CD4-positive, alpha-beta T cell treated with Interleukin-4 for 4 hours (primary cell): ENCODE measurements around the gene HRCT1.
"Not testable (repeated sequence)": the region's sequence is repeated elsewhere in the genome, so short reads cannot be mapped to it uniquely, and the experiment has no call there.

Experiments
- DNase-seq: peaks from one replicate; pipeline ENCODE4 v3.0.0-alpha.2; 2020

The HRCT1 gene

DNA sequence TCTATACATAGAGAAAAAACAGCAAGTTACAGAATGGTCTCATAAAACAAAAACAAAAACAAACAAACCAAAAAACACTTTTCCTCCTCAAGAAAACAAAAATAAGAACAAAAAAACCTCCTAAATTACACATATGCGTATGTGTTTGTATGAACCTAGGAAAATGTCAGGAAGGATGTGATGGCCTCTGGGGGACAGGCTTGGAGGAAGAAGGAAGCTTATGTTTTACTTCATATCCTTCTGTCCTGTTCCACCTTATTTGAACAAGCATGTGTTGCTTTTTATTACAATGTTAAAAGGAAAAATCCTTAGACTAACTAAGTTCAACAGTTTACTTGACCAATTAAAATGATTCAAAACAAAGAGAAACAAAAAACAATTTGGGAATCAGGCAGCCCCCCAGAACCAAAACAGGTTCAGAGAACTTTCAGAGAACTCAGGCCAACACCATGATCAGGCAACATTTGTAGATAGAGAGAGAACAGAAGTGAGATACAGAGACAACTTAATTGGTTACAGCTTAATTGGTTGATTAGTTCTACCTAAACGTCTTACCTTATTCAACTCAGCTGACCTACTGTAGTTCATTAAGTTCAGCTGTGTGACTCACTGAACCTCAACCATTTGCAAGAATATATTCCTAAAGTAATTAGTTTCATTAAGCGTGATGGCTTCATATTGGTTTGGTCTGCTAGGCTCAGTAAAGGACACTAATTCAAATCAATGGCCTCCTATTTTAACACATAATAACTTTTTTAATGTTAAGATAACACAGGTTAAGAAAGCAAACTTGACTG is 13.4 kb downstream of the HRCT1 start:
- no peak for DNase-seq

GRCh38 chr9:35920051-35920620 is 14.1 kb downstream of the HRCT1 start:
- no peak for DNase-seq

DNA sequence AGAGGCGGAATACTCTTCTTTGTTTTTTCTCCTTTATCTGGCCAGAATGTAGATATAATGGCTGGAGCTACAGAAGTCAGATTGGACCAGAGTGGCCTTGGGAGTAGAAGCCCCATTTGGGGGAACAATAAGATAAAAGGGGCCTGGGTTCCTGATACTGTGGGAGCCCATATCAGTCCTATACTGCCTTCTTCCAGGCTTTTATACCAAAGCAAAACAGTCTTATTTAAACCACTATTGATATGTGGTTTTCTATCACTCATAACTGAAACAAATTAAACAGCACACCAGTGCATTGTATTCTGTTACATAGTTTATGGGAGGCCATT is 17.6 kb downstream of the HRCT1 start:
- DNase-seq: no peak

- no peak for DNase-seq
Measured at GRCh38 chr9:35923927-35924763, 18.1 kb downstream of the HRCT1 start.

- no peak for DNase-seq
Measured at GRCh38 chr9:35928591-35929452, 22.8 kb downstream of the HRCT1 start.

- DNase-seq: no peak
Measured at GRCh38 chr9:35929453-35929718, 23.4 kb downstream of the HRCT1 start.

- DNase-seq: no peak
Measured at GRCh38 chr9:35930521-35930920, 24.5 kb downstream of the HRCT1 start.

DNA sequence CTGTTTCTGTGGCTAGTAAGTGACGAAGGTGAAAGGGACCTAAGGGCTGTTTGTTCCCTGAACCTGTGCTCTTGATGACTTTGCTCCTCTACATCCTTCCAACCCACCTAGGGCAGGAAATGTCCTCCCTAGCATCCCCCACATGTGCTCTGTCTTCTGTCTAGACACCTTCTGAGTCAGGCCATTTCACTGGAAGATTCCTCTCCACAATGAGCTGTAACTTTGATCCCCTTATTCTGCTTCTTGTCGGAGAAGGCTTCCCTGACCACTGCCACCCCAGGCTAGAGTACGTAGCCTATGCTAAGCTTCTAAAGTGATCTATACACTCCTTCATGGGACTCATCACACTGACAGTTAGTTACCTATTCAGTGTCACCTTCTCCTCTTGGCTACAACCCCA is 25.0 kb downstream of the HRCT1 start:
- DNase-seq: no peak

DNA sequence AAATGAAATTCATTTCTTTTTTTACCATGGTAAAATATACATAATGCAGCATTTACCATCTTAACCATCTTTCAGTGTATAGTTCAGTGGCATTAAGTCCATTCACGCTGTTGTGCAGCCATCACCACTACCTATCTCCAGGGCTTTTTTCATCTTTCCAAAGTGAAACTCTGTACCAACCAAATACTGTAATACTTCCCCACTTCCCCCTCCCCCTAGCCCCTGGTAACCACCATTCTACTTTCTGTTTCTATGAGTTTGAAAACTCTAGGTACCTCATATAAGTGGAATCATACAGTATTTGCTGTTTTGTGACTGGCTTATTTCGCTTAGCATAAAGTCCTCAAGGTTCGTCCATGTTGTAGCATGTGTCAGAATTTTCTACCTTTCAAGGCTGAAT is 26.7 kb downstream of the HRCT1 start:
- DNase-seq: no peak

- DNase-seq: no peak
Measured at GRCh38 chr9:35933550-35934067, 27.6 kb downstream of the HRCT1 start.

GRCh38 chr9:35934069-35934468 is 28.1 kb downstream of the HRCT1 start:
- DNase-seq: not testable (repeated sequence)

DNA sequence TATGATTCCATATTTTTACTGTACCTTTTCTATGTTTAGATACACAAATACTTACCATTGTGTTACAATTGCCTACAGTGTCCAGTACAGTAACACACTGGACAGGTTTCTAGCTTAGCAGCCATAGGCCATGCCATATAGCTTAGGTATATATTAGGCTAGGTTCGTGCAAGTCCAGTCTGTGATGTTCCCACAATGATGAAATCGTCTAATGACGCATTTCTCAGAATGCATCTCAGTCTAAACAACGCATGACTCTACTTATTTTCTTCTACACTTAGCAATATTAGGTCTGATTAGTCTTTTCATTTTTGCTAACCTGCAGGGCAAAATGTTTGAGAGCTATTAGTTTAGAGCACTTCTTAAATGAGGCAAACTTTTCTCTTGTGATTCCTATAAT is 29.3 kb downstream of the HRCT1 start:
- no peak for DNase-seq

DNA sequence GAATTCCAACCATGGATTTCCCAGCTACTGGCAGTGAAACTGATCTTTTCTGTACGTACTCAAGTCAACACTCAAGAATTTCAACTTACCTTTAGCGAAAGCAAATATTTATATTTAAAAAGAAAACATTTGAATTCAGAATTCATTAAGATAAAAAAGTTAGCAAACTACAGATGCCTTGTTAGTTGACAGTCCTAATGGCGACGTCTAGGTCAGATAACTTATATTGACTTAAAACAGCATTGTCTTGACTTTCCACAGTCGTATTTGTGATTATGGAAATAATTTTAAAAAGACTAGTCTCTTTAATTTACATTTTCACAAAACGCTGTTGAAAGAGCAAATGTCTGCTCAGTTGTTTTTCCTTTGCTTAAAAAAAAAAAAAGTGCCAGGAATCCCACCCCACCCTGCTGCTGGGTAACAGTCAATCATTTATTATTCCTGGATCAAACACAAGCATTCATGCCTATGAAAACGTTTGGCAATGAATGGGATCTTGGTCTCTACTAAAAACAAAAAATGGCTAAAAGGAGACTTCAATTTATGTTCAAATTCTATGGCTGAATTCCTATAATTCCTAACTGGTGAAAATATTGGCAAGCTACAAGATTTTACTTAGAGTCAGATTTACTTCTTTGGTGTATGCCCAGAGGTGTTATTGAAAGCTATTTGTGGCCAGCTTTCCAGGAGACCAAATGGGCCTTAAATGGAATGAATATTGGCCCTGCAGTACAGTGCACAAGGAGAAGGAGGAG is 29.9 kb downstream of the HRCT1 start:
- no peak for DNase-seq

- no peak for DNase-seq
Measured at GRCh38 chr9:35937227-35937626, 31.2 kb downstream of the HRCT1 start.

DNA sequence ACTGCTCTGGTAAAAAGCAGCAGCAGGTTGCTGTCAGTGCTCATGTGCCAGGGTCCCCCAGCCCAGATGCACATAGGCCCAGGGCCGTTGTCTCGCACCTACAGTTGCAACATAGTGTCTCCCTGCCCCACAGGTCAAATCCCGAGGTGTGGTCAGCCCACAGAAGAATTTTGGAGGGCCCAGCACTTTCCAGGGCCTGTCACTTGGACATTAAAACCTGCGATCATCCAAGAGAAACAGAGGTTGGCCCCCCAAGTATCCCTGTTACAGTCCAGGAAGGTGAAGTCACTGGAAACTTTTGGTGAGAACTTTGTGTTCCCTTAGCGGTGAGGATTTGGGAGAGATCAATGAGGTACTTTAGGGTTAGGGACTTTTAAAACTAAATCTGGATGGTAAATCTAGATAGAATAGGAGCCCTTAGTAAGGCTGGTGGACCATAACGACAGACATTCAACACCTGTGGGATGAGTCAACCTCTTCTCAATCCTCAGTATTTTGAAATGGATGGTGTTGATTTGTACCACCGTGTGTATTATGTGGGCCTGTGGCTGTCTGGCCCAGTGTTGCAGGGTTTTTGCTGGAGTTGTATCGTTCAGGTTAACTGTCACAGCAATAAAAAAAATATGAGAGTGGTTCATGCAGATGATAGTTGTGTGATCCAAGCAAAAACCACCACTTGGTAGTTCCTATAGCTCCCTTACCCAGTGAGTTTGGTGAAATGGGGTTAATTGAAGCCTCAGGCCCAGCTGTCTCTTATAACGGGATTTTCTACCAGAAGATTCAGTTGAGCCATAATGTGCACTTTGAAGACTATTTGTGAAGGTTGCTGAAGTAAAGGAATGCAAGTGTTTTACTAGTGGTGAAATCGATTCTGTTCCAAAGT is 32.7 kb downstream of the HRCT1 start:
- DNase-seq: no peak

GRCh38 chr9:35939679-35940250 is 33.8 kb downstream of the HRCT1 start:
- no peak for DNase-seq

DNA sequence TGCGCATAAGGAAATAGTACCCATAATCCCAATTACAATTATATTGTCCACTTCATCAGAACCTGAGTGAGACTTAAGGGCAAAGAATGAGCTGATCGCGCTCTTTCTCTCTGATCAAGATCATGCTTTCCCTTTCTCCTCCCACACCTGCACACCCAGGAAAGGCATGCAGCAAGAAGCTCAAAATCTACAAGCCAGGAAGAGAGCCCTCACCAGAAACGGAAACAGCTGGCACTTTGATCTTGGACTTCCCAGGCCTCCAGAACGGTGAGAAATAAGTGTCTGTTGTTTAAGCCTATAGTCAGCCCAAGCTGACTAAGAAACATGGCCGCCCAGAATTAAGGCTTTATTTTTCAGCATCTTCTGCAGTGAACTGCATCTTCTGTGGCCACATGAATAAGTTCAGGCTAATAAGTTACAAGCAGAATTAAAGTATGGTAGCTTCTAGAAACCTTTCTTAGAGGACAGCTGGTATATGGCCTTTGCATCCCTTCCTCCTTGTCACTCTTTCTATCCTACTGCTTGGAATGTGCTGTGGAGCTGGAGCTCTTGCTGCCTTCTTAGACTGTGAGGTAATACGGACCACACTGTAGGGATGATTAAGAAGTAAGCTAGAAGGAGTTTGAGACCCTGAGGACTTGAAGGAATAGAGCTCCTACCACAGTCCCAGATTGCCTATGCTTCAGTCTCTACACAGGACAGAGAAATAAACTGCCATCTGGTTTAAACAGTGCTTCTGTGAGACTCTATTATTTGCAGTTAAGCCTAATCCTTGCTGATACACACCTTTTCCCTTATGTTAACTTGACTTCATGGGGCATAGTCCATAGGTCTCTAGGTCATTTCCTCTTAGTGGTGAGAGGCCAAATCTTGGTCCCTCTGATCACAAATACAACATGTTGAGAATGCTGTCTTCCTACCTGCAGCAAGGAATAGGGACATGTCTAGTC is 34.7 kb downstream of the HRCT1 start:
- DNase-seq: peak; percentile 63

- DNase-seq: no peak
Measured at GRCh38 chr9:35942286-35942685, 36.3 kb downstream of the HRCT1 start.

GRCh38 chr9:35944173-35944572 is 38.2 kb downstream of the HRCT1 start:
- DNase-seq: no peak

- DNase-seq: no peak
Measured at GRCh38 chr9:35944841-35945240, 38.8 kb downstream of the HRCT1 start.
